GF-D8 (cell line): ENCODE results near the gene ATP8B3.

ENCODE experiments used
- DNase-seq: peaks from one replicate; lab custom pipeline; 2025; lab: John Stamatoyannopoulos, UW

The ATP8B3 gene, protein sequence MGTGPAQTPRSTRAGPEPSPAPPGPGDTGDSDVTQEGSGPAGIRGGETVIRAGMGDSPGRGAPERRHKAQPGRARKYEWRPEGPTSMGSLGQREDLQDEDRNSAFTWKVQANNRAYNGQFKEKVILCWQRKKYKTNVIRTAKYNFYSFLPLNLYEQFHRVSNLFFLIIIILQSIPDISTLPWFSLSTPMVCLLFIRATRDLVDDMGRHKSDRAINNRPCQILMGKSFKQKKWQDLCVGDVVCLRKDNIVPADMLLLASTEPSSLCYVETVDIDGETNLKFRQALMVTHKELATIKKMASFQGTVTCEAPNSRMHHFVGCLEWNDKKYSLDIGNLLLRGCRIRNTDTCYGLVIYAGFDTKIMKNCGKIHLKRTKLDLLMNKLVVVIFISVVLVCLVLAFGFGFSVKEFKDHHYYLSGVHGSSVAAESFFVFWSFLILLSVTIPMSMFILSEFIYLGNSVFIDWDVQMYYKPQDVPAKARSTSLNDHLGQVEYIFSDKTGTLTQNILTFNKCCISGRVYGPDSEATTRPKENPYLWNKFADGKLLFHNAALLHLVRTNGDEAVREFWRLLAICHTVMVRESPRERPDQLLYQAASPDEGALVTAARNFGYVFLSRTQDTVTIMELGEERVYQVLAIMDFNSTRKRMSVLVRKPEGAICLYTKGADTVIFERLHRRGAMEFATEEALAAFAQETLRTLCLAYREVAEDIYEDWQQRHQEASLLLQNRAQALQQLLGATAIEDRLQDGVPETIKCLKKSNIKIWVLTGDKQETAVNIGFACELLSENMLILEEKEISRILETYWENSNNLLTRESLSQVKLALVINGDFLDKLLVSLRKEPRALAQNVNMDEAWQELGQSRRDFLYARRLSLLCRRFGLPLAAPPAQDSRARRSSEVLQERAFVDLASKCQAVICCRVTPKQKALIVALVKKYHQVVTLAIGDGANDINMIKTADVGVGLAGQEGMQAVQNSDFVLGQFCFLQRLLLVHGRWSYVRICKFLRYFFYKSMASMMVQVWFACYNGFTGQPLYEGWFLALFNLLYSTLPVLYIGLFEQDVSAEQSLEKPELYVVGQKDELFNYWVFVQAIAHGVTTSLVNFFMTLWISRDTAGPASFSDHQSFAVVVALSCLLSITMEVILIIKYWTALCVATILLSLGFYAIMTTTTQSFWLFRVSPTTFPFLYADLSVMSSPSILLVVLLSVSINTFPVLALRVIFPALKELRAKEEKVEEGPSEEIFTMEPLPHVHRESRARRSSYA (N-terminal part only)

DNA sequence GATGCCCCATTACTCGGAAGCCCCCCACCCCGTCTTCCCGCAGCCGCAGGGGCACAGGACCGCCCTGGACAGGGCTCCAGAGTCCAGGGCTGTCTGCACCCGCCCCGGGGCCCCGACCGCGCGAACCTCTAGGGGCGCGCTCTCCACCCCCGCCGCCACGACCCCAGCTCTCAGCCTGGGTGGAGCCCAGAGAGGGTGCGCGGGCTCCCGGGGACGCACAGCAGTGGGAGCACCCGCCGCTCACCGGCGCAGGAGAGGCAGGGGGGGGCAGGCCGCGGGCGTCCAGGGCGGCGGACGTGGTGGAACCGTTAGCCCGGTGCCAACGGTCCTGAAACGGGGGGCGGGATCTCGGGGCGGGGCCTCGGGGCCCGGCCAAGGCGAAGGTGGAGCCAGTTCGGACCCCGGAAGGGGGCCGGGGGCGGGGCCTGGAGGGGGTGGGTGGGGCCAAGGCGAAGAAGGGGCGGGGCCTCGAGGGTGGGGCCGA, at the start of gene ATP8B3:
Gene ATP8B3 (minus strand): TSS at position 335 of the 484 bp plus-strand sequence. CDS start 540 bp downstream, outside the sequence.
- DNase-seq = no peak

DNA sequence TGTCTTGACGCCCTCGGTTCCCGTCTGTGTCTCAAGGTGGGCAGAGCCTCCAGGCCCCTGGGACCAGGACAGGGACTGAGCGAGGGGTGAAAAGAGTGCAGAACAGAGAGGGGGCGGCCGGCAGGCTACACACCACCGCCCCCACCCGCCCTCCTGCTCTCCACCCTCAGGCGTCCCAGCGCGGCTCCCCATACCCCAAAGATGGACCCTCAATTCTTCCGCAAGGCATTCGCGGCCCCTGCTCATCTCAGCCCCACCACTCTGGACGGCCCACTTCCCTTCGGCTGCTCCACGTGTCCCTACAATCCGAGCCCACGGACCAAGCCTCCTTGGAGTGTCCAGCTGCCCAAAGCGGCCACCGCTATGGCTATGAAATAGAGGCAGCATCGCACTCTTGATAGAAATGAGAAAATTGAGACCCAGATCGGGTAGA, 49.5 kb upstream of the ATP8B3 start:
- DNase-seq = no peak

DNA sequence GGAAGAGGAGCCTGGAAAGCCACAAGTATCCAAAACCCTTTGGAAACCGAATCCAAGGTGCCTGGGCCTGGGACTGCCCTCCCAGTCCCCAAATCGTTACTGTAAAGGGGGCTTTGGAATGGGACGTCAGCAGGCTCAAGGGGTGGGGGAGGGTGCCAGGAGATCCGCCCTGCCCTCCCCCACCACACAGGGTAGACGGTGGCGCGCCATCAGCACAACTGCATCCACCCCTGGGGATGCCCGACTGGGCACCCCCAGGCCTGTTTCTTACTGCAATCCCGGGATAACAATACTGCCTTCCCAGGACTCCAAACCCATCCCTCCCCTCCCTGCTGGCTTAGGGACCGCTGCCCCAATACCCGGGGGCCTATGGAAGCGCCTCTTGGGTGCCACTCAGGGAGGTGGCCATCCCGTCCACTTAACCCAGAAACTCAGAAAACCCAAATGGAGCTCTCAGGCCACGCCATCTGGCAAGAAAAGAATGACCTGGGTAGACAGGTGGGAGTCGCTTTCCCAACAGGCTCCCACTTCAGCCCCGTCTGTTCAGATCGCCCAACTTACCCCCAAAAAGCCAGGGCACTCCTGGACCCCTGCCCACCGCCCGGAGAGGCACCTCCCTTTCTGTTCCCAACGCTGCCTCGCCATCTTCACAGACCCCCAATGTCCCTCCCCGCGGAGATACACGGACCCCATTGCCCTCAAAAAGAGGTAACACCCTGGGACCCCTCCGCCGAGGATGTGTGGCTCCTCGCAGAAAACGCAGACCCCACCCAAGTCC, 48.9 kb upstream of the ATP8B3 start:
- no peak for DNase-seq

DNA sequence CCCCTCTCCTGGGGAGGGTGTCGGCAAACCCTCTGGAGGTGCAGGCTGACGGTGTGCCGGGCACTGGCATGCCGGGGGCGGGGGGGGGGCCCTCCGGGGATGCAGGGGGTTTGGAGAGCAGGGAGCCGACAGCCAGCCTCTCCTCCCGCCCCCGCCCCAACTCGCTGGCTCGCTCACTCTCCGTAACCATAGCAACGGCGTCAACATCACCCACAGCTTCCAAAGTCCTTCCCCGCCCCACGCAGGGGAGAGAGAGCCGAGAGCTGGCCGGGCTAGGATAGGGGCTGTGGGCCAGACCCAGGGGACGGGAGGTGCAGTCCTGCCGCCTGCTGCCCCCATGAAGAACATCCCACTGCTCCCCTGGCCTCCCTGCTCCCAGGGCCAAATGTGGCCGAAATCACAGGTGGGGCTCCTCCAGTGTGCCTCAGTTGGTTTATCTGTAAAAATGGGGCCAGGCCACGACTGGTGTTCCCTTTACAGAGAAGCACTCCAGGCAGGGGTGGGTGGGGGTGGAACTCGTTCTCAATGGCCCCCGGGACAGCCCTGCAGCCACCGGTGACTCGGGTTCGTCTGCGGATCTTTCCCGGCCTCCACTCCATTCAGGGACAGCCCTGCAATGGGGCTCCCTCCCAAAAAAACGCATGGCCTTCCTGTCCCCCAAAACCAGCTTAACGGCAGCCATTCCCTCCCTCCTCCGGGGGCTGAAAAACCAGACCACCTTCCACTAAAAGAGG, 48.1 kb upstream of the ATP8B3 start:
- peak; percentile 10 for DNase-seq

DNA sequence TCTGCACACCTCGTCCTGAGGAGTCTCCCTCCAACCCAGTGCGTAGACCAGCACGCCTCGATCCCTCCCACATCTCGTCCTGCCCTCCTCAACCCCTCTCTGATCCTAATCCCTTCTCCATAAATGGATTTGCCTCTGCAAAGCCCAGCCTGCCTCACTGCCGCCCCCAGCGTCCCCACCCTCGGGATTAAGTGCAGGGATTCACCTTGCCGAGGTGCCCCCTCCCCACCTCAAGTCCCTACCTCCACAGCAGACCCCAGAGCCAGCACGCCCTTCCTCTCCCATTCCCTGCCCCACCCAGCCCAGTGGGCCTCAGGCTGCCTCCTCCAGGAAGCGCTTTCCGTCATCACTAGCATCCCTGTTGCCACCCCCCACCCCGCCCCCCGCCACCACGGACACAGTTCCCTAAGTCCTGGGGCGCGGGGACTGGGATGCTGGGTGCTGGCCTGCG, 47.3 kb upstream of the ATP8B3 start:
- no peak for DNase-seq

DNA sequence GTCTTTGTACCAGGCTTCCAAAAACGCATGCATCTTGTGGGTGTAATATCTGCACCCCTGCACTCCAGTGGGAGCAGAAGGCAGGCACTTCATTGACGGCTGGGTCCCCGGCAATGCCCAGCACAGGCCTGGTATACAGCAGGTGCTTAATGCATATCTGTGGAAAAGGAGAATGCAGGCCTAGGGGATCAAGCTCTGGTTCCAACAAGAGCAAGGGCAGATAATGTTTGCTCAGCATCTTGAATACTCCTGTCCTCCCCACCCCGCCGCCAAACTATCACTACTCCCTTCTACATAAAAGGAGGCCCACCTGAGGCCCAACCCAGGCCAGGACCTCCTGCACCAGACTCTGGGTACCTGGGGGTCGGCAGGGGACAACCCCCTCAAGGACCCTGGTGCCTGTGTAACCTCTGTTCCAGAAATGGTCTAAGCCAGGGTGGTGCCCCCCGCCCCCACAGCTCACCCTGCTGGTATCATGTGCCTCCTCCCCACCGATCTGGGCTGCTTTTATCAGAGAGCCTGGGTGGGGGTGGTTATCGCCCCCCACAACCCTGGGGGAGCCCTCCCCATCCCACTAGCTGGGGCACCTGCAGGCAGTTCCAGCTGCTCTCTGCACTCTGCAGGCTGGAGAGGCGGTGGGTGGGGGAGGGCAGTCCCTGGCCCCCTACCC, 46.5 kb upstream of the ATP8B3 start:
- no peak for DNase-seq

DNA sequence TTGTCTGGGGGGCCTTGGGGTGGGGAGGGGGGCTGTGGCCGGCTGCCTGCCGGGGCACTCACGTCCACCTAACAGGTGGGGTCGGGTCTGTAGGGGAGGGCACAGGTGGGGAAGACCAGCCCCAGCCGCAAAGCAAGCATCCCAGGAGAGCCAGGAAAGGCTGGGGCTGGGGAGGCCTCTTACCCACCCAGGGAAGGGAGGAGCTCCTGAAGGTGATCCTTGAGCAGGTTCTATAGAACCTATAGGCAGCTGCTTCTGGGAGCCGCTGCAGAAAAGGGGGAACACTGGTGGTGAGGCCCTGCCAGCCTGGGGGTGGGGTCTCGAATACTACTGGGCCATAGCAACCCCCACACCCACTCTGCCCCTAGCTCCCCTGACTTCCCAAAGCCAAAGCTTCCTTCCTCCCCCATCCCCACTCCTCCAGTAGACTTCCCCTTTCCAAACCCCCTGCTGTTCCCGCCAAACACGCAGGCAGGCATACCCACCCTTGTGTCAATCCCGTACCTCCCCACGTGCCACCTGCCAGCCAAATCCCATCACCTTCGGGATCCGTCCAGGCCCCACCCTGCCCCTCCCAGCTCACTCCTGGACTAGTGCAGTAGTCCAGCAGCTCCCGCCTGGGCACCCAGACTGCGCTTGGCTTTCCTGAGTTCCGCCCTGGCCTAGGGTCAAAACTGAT, 45.7 kb upstream of the ATP8B3 start:
- DNase-seq = peak; percentile 31

DNA sequence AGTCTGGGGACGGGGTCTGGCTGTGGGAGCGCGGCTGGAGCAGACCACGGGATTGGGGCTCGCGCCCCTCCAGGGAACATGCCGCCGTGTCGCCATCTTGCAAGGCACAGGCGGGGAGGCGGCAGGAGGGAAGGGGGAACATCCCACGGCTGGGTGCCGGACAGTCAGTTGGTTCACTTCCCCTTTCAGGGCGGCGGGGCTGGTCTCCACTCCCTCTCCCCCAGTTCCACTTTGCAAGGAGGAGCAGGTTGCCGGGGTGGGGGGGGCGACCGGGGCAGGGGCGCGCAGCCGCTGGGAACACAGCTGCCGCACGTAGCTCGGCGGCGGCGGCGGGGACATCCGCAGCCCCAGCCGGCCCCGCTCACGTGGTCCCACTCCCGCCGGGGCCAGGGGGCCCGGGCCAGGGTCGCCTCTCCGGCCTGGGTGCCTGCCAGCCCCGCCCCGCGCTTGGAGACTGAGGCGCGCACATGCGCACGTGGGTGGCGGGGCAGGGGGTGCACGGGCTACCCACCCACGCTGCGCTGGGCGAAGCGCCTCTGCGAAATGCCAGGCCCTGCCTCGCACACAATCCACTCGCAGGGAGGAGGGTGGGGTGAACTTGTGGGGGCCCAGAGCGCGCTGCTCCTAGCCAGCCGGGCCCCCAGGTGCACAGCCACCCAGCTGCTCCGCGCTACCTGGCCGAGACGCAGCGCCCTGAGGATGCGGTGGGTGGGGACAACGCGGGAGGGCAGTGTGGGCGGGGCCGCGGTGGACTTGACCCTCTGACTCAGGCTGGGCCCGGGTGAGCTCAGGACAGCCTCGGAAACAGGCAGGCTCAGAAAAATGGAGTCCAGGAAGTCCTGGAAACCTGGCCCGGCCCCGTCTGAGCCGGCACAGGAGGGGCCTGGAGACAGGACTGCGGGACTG, 44.9 kb upstream of the ATP8B3 start:
- DNase-seq = peak; percentile 81

DNA sequence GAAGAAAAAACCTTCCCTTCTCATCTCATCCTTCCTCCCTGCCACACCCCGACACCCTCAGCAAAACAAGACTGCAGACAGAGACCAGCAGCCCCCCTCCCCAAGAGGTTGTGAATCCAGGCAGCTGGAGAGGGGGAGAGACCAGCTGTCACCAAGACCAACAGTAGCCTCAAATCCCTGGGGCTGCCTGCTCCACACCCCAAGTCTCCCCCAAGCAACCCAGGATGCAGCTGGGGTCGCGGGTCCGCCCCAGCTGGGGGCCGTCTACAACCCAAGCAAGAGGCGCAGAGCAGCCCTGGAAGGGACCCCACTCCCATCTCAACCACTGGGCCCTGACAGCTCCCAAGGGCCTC, 44.2 kb upstream of the ATP8B3 start:
- no peak for DNase-seq

DNA sequence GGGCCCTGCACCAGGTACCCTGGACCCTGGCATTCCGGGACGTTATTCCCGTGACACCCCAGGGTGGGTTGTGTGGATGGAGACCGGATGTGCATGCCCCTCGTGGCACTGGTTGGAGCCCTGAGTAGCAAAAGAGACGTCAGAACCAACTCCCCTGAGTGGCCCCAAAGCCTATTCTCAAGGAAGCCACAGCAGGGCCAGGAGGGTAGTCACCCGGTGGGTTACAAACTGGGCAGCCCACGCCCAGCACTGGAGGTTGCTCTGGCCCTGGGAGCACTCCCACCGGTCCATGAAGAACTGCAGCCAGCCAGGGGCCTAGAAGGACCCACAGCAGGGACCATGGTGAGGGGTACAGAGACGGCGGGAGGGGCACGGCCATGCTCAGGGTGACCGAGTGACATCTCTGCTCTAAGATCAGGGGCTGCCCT, 43.8 kb upstream of the ATP8B3 start:
- no peak for DNase-seq

DNA sequence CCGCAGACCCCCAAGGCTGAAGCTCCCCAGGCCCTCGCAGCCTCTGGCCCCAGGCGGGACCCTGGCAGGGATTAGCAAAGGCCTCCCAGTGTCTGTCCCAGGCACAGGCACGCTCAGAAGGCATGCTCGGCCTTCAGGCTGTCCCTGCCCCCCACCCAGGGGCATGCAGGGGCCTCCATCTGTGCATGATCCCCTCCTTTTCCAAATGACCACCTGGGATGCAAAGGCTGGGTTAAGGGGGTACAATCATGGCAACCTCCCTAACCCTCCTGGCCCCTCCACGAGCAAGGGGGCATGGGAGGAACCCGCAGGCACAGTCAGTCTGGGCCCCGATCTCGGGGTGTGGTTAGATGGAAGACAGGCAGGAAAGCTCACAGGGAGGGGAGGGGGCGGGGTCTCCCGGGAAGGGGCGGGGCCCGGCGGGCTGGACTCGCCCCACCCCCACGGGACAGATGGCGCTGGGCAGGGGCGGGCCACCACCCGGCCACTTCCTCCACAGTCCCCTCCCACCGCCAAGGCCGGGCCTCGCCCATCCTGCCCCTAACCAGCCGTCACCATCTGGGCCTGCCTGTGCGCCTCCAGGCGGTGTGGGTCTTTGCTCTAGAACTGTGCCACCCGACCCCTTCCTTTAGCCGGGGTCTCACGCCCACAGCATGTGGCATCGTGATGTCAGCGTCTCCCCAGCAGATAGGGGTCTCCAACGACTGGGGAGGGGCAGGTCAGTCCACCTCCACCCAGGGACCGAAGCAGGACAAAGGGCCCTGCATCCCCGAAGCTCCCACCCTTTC, 43.2 kb upstream of the ATP8B3 start:
- DNase-seq = peak; percentile 87

DNA sequence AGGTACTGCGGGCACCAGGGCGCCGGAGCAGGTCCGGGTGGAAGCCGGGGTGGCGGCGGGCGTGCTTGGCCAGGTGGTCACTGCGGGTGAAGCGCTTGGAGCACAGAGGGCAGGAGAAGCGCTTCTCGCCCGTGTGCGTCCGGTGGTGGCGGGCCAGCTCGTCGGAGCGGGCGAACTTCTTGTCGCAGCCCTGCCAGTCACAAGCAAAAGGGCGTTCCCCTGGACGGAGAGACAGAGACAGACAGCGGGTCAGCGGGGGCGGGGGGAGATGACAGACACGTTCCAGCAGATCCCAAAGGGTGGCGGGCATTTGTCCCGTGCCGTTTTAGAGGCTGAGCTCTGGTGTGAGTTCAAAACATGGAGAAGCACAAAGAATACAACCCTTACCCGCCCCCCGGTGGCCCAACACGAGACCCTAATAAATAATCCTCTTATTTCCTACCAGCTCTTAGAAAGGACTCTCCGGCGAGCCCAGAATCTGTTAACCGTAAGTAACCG, 42.5 kb upstream of the ATP8B3 start:
- DNase-seq = no peak

DNA sequence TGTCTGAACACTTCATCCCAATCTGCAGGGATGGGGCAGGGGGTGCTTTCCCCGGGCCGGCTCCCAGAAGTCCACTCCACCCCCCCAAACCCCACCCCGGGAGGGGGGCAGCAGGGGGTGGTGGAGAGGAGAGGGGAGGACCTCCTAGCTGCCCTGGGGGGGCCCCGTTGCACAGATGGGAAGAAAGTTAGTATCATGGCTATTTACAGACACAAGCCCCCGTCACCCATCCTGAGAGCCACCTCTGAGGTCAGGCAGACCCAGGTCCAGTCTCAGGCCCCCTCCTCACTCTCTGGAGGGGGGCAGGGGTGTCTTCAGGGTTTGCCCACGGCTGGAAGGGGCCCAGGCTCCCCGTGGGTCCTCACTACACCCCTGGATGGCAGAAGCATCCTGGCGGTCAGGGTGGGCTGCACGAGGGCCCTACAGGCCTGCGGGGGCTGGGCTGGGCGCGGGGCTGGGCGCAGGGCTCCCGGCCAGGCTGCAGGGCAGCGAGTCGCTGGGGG, 42.0 kb upstream of the ATP8B3 start:
- DNase-seq = no peak

DNA sequence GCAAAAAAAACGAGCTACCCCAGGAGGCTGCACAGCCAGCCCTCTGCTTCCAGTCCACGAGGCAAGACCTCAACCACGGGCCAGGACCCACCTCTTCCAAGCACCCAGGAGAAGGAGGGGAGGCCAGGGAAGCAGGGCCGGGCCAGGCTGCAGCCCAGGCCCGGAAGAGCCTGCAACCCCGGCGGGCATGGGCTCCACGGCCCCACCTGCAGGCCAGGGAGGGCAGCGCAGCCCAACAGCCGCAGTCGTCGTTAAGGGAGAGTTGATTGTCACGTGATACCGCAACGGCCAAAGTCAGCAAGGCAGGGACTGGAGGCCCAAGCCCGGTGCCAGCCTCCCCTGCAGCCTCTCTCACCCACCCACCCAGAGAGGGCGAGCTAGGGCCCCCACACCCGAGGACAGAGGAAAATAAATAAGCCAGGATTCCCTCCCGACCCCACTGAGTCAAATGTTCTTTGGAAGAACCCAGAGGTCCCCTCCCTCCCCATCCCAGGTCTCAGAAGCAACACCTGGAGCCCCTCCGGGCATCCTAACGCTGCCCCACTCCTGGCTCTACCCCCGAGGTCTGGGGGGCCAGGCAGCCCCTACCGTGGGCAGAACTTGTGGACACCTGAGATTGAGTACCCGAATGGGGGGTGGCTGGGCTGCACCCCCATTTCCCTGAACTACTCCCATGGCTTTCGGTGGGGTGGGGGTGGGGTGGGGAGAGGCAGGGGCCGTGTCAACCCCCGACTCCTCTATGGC, 41.4 kb upstream of the ATP8B3 start:
- peak; percentile 50 for DNase-seq

DNA sequence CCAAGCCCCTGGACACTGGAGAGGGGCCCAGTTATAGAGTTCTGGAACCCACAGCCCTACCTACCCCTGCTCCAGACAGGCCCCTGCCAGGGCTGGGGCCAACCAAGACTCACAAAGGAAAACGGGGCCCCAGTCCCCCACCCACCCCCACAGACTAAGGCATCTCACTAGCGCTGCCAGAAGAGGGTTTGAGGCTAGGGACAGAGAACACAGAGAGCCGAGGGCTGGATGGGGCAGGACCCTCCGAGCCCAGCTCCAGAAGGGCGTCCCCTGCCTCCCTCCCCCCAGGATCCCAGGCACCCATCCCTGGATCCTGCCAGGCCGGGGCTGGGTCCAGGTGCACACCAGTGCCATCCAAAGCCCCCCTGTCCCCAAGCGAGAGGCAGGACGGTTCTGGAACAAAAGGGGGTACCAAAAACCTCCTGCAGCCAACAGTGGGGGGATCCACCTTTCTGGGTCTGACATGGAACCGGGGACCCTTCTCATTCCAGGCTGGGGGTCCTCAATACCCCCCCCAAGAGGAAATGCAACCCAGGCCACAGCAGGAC, 40.6 kb upstream of the ATP8B3 start:
- no peak for DNase-seq
